CD4-positive, alpha-beta T cell (primary cell): Measurements from ENCODE around the gene CTDSP1. TPM values are rescaled to one million over a fixed set of nuclear protein-coding genes. Genes with fewer than 3 reads are reported as not detected.

Experiments
- ATAC-seq: fragments of 200-7000 bp; cut with Tn5 transposase; one replicate; pipeline ENCODE4 v1.10.0; 2022; ENCODE audit warnings: mild to moderate bottlenecking; ENCODE audit not compliant: poor library complexity
- CTCF ChIA-PET: fragments of 350-600 bp; sonication (Branson Sonifier 250); formaldehyde crosslinking; loops from one replicate; lab custom pipeline; 2021; ENCODE audit warnings: antibody characterized with exemption, inconsistent platforms; lab: Charles Lee
- POLR2A ChIA-PET: fragments of 350-600 bp; sonication (Branson Sonifier 250); formaldehyde crosslinking; loops from one replicate; lab custom pipeline; 2021; ENCODE audit warnings: antibody characterized with exemption, inconsistent platforms; lab: Charles Lee
- DNase-seq, 14 experiments: peaks; one replicate each; pipeline ENCODE4 v3.0.0-alpha.2; 2013 to 2020; ENCODE audit warnings: mixed read lengths in 2 of 14
- H3K27ac ChIP-seq, 2 donors: one replicate each; pipeline versions ENCODE4 v1.5.1 to v1.7.0; 2013; ENCODE audit warnings: low read length in 2 of 2, low read depth in 1 of 2, mild to moderate bottlenecking in 1 of 2
- H3K27me3 ChIP-seq, 2 experiments: 1 replicate in 1 of 2; 2 replicates in 1 of 2; pipeline versions ENCODE4 v1.6.1 to v1.7.0; 2013; ENCODE audit warnings: low read length in 2 of 2, control low read depth in 1 of 2, mild to moderate bottlenecking in 1 of 2, moderate library complexity in 1 of 2; ENCODE audit not compliant: insufficient read depth in 2 of 2, control insufficient read depth in 1 of 2
- H3K36me3 ChIP-seq: one replicate; pipeline ENCODE4 v1.6.1; 2013; ENCODE audit warnings: low read length, control low read depth; ENCODE audit not compliant: insufficient read depth
- H3K4me1 ChIP-seq: one replicate; pipeline ENCODE4 v1.6.1; 2013; ENCODE audit warnings: low read length, control low read depth; ENCODE audit not compliant: insufficient read depth
- H3K4me3 ChIP-seq: one replicate; pipeline ENCODE4 v1.5.1; 2013; ENCODE audit warnings: mild to moderate bottlenecking, low read length, moderate library complexity
- H3K9me3 ChIP-seq, 2 experiments: 1 replicate in 1 of 2; 2 replicates in 1 of 2; pipeline versions ENCODE4 v1.6.1 to v1.7.0; 2013; ENCODE audit warnings: low read length in 2 of 2, mild to moderate bottlenecking in 2 of 2, control low read depth in 1 of 2, moderate library complexity in 1 of 2; ENCODE audit not compliant: control insufficient read depth in 1 of 2, insufficient read depth in 1 of 2
- H3K27ac Mint-ChIP-seq: one replicate; pipeline ENCODE4 v1.8.0; 2020; ENCODE audit warnings: mixed read lengths
- H3K27me3 Mint-ChIP-seq: one replicate; pipeline ENCODE4 v1.8.0; 2021; ENCODE audit warnings: mixed read lengths
- H3K36me3 Mint-ChIP-seq: one replicate; pipeline ENCODE4 v1.8.0; 2021; ENCODE audit warnings: low read depth, mixed read lengths
- H3K4me1 Mint-ChIP-seq: one replicate; pipeline ENCODE4 v1.8.0; 2021; ENCODE audit warnings: low read depth, mixed read lengths
- H3K4me3 Mint-ChIP-seq: one replicate; pipeline ENCODE4 v1.8.0; 2020; ENCODE audit warnings: mild to moderate bottlenecking, mixed read lengths
- H3K9me3 Mint-ChIP-seq: one replicate; pipeline ENCODE4 v1.8.0; 2020; ENCODE audit warnings: mixed read lengths
- intact Hi-C, 2 experiments: fragments of 100-400 bp; cut with DNase I in 1 of 2; cut with micrococcal nuclease in 1 of 2; formaldehyde crosslinking; loops; one replicate each; pipeline versions ENCODE4 v1.15.1 to v1.9.0; 2023 to 2025; cut with DNase I, micrococcal nuclease
- total RNA-seq, 174 experiments: library from RNA in 2 of 174; stranded (reverse) in 2 of 174; gene quantifications; one replicate each; pipeline ENCODE4 v1.2.3 and lab custom pipeline; 2021 to 2026
- TF ChIP-seq, protein P1 (sequence below): fragments of 200-600 bp; IDR thresholded peaks from one replicate; pipeline ENCODE4 v1.8.0; 2022; ENCODE audit warnings: antibody characterized with exemption, mild to moderate bottlenecking

CTDSP1 gene
- total RNA-seq, 2 experiments from 2014 or later = 70.5 to 76.8 TPM

DNA sequence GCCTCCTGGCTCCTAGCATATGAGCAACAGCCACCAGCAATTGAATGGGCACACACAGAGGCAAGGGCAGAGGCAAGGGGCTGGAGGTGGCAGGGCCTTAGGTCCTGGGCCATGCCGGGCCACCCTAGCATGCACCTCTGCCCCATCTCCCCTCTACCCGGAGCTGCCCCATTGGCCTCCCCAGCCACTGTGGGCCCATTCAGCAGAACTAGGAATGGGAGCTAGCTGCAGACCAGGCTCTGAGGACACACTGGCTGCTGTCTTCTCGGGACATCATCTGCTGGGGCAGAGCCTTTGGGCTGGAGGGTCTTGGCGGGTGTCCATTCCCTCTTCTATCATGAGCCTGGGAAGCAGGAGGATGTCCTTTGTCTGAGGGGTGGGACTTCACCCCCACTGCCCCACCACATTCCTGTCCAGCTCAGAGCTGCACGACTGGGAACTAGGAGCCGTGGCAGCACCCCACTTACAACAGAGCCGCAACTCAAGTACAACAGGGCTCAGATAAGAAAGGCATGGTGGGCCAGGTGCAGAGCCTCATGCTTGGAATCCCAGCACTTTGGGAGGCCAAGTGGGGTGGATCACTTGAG is 20.1 kb downstream of the CTDSP1 start:
- H3K27ac ChIP-seq = no peak overlapping the region
- TF ChIP-seq, protein P1, sequence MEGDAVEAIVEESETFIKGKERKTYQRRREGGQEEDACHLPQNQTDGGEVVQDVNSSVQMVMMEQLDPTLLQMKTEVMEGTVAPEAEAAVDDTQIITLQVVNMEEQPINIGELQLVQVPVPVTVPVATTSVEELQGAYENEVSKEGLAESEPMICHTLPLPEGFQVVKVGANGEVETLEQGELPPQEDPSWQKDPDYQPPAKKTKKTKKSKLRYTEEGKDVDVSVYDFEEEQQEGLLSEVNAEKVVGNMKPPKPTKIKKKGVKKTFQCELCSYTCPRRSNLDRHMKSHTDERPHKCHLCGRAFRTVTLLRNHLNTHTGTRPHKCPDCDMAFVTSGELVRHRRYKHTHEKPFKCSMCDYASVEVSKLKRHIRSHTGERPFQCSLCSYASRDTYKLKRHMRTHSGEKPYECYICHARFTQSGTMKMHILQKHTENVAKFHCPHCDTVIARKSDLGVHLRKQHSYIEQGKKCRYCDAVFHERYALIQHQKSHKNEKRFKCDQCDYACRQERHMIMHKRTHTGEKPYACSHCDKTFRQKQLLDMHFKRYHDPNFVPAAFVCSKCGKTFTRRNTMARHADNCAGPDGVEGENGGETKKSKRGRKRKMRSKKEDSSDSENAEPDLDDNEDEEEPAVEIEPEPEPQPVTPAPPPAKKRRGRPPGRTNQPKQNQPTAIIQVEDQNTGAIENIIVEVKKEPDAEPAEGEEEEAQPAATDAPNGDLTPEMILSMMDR = no peak
- Mint-ChIP-seq H3K27me3 (no peaks in the 10 kb centered on the region), H3K36me3 (no peaks in the 10 kb centered on the region), H3K4me1 (no peaks in the 10 kb centered on the region), H3K27ac (no peak overlapping the region), H3K4me3 (no peak overlapping the region), H3K9me3 (no peaks in the 10 kb centered on the region)
- H3K9me3 ChIP-seq = no peaks in the 10 kb centered on the region
- H3K4me3 ChIP-seq = no peak overlapping the region
- no peaks in the 10 kb centered on the region for H3K27me3 ChIP-seq
- intact Hi-C loops = no loop called here
- H3K4me1 ChIP-seq = no peaks in the 10 kb centered on the region
- POLR2A ChIA-PET = no interaction called here
- DNase-seq = no peak
- no peak for ATAC-seq
- CTCF ChIA-PET = no interaction called here
- H3K36me3 ChIP-seq = no peaks in the 10 kb centered on the region

DNA sequence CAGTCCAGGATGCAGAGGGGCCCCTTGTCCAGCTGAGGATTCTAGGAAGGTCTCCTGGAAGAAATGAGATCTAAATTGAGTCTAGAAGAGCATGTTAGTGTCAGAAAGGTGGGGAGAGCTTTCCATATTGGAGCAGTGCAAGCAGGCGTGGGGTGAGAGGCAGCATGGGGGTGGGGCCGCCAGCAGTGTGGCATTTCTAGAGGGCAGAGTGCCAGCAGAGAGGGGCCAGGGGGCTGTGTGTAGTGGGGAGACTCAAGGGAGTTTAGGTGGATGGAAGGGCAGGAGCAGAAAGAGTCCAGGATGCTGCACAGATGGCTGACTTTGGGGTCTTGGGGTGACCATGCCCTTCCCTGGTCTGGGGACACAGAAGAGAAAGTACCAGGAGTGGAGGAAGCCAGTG is 21.4 kb downstream of the CTDSP1 start:
- Mint-ChIP-seq H3K4me1 (no peaks in the 10 kb centered on the region), H3K9me3 (no peaks in the 10 kb centered on the region), H3K36me3 (no peaks in the 10 kb centered on the region), H3K27me3 (no peaks in the 10 kb centered on the region), H3K4me3 (no peak overlapping the region), H3K27ac (no peak overlapping the region)
- DNase-seq = no peak
- Histone ChIP-seq H3K9me3 (no peaks in the 10 kb centered on the region), H3K36me3 (no peaks in the 10 kb centered on the region), H3K4me1 (no peaks in the 10 kb centered on the region), H3K4me3 (no peak overlapping the region), H3K27me3 (no peaks in the 10 kb centered on the region), H3K27ac (no peak overlapping the region)
- intact Hi-C loops = no loop called here
- CTCF ChIA-PET = no interaction called here
- POLR2A ChIA-PET = interaction anchor here (1.4 kb wide), 1 partner anchor 238 kb away, joined by 3 read pairs; the partner anchor contains the start of genes BCS1L and ZNF142
- TF ChIP-seq, protein P1 = no peak
- no peak for ATAC-seq

DNA sequence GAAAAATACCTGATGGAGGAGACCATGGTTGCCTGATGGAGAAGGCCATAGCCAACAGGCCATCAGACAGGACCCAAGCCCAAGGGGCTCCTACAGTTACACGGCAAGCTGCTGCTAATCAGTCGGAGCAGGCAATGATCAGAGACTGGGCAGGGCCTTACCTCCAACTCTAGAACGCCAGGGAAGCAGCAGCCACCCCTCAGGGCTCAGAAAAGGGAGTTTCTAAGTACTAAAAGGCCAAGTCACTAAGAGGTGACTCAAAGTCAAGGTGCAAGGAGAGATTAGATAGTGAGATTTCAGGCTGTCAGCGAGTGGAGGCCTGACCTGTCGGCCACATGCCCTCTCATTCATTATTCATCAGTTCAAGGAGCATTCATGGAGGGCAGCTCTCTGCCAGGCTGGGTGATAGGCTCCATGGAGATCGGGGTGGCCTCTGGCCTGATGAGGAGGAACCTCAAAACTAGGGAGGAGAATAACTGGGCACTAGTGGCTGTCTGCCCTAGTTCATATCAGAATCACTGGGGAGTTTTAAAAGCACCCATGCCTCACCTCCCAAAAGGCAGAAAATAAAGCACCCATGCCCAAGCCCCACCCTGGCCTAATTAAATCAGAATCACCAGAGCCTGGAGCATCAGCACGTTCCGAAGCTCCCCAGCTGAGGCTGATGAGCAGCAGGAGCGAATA is 22.9 kb downstream of the CTDSP1 start:
- Mint-ChIP-seq H3K9me3 (no peaks in the 10 kb centered on the region), H3K4me3 (no peak overlapping the region), H3K4me1 (no peaks in the 10 kb centered on the region), H3K36me3 (no peaks in the 10 kb centered on the region), H3K27me3 (no peaks in the 10 kb centered on the region), H3K27ac (no peak overlapping the region)
- no peak for DNase-seq
- Histone ChIP-seq H3K27ac (no peak overlapping the region), H3K4me1 (no peaks in the 10 kb centered on the region), H3K27me3 (no peaks in the 10 kb centered on the region), H3K4me3 (no peak overlapping the region), H3K9me3 (no peaks in the 10 kb centered on the region), H3K36me3 (no peaks in the 10 kb centered on the region)
- no peak for ATAC-seq
- TF ChIP-seq, protein P1 = no peak
- intact Hi-C loops = no loop called here
- CTCF ChIA-PET = no interaction called here
- POLR2A ChIA-PET = no interaction called here
